Neural progenitor cell (in vitro differentiated cells): ENCODE measurements around the gene MYL7. TPM values are rescaled to one million over a fixed set of nuclear protein-coding genes. Genes with fewer than 3 reads are reported as not detected.

ENCODE experiments used
- DNase-seq: peaks from one replicate; pipeline ENCODE4 v3.0.0-alpha.2; 2016; ENCODE audit warnings: low spot score
- H2AFZ ChIP-seq: fragments of 200-600 bp; sonication (generic); replicated peaks from 2 replicates; pipeline ENCODE4 v1.6.1; 2016; ENCODE audit warnings: antibody characterized with exemption
- H3F3A ChIP-seq: fragments of 200-600 bp; sonication (generic); 2 replicates; pipeline ENCODE4 v1.6.1; 2016; ENCODE audit warnings: antibody characterized with exemption, low read depth
- H3K27ac ChIP-seq: fragments of 200-600 bp; sonication (generic); 2 replicates; pipeline ENCODE4 v1.5.1; 2016; ENCODE audit warnings: mild to moderate bottlenecking
- H3K27me3 ChIP-seq: fragments of 200-600 bp; sonication (generic); 2 replicates; pipeline ENCODE4 v1.6.1; 2016; ENCODE audit warnings: mild to moderate bottlenecking, moderate library complexity
- H3K36me3 ChIP-seq: fragments of 200-600 bp; sonication (generic); 2 replicates; pipeline ENCODE4 v1.5.1; 2016
- H3K4me1 ChIP-seq: fragments of 200-600 bp; sonication (generic); 2 replicates; pipeline ENCODE4 v1.6.1; 2016; ENCODE audit warnings: mixed run types
- H3K4me2 ChIP-seq: fragments of 200-600 bp; sonication (generic); 2 replicates; pipeline ENCODE4 v1.6.1; 2016
- H3K4me3 ChIP-seq: fragments of 200-600 bp; sonication (generic); 2 replicates; pipeline ENCODE4 v1.5.1; 2016
- H3K79me2 ChIP-seq: fragments of 200-600 bp; sonication (generic); 2 replicates; pipeline ENCODE4 v1.6.1; 2016; ENCODE audit warnings: low read depth
- H3K9ac ChIP-seq: fragments of 200-600 bp; sonication (generic); 2 replicates; pipeline ENCODE4 v1.6.1; 2016
- H3K9me3 ChIP-seq: fragments of 200-600 bp; sonication (generic); 2 replicates; pipeline ENCODE4 v1.5.1; 2016; ENCODE audit warnings: low read depth
- H4K20me1 ChIP-seq: fragments of 200-600 bp; sonication (generic); 2 replicates; pipeline ENCODE4 v1.6.1; 2016; ENCODE audit warnings: low read depth
- H3K27ac Mint-ChIP-seq: 3 replicates; pipeline ENCODE4 v1.8.0; 2021; ENCODE audit warnings: mixed read lengths
- H3K27me3 Mint-ChIP-seq: 2 replicates; pipeline ENCODE4 v1.8.0; 2022; ENCODE audit warnings: low read depth, mild to moderate bottlenecking, inconsistent platforms, moderate library complexity, mixed read lengths; ENCODE audit not compliant: insufficient read depth
- H3K36me3 Mint-ChIP-seq: 3 replicates; pipeline ENCODE4 v1.8.0; 2021; ENCODE audit warnings: mixed read lengths
- H3K4me1 Mint-ChIP-seq: 3 replicates; pipeline ENCODE4 v1.8.0; 2021; ENCODE audit warnings: mixed read lengths
- H3K4me3 Mint-ChIP-seq: 3 replicates; pipeline ENCODE4 v1.8.0; 2021; ENCODE audit warnings: mild to moderate bottlenecking, moderate library complexity, mixed read lengths
- H3K9me3 Mint-ChIP-seq: 3 replicates; pipeline ENCODE4 v1.8.0; 2020; ENCODE audit warnings: mixed read lengths
- EZH2 ChIP-seq: fragments of 200-600 bp; sonication (generic); IDR thresholded peaks from 2 replicates; pipeline ENCODE4 v1.6.1; 2017; ENCODE audit warnings: antibody characterized with exemption, mild to moderate bottlenecking, moderate library complexity
- EZH2phosphoT487 ChIP-seq: fragments of 200-600 bp; sonication (generic); IDR thresholded peaks from 2 replicates; pipeline ENCODE4 v1.6.1; 2017; ENCODE audit warnings: antibody characterized with exemption
- total RNA-seq: library from RNA; depleted of rRNA; stranded (reverse); fragments of >200 nt; gene quantifications from 2 replicates; pipeline ENCODE4 v1.2.3, GENCODE V29; 2015; ENCODE audit warnings: low replicate concordance
- TF ChIP-seq, protein P1 (sequence below): fragments of 200-600 bp; sonication (generic); IDR thresholded peaks from 2 replicates; pipeline ENCODE4 v1.5.1; 2017; ENCODE audit warnings: antibody characterized with exemption, mild to moderate bottlenecking

Gene MYL7
- total RNA-seq, 1 donor from 2014 or later: not detected

GRCh38 chr7:44148961-44149536 is 7.9 kb upstream of the MYL7 start:
- H3F3A ChIP-seq: peaks cover 8% of the 10 kb centered on the region
- no peaks in the 10 kb centered on the region for H3K9me3 Mint-ChIP-seq
- no peak for TF ChIP-seq EZH2
- TF ChIP-seq, protein P1, sequence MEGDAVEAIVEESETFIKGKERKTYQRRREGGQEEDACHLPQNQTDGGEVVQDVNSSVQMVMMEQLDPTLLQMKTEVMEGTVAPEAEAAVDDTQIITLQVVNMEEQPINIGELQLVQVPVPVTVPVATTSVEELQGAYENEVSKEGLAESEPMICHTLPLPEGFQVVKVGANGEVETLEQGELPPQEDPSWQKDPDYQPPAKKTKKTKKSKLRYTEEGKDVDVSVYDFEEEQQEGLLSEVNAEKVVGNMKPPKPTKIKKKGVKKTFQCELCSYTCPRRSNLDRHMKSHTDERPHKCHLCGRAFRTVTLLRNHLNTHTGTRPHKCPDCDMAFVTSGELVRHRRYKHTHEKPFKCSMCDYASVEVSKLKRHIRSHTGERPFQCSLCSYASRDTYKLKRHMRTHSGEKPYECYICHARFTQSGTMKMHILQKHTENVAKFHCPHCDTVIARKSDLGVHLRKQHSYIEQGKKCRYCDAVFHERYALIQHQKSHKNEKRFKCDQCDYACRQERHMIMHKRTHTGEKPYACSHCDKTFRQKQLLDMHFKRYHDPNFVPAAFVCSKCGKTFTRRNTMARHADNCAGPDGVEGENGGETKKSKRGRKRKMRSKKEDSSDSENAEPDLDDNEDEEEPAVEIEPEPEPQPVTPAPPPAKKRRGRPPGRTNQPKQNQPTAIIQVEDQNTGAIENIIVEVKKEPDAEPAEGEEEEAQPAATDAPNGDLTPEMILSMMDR: no peak
- no peaks in the 10 kb centered on the region for H3K9me3 ChIP-seq
- H4K20me1 ChIP-seq: no peaks in the 10 kb centered on the region
- no peak overlapping the region for H3K4me3 ChIP-seq
- H3K36me3 ChIP-seq: no peaks in the 10 kb centered on the region
- H3K9ac ChIP-seq: no peak overlapping the region
- H3K4me1 Mint-ChIP-seq: peaks cover 14% of the 10 kb centered on the region
- H3K4me2 ChIP-seq: no peak overlapping the region
- no peak overlapping the region for H3K4me3 Mint-ChIP-seq
- no peak overlapping the region for H2AFZ ChIP-seq
- no peak for DNase-seq
- peaks cover 33% of the 10 kb centered on the region for H3K27me3 ChIP-seq
- H3K79me2 ChIP-seq: no peaks in the 10 kb centered on the region
- H3K4me1 ChIP-seq: peaks cover 17% of the 10 kb centered on the region
- H3K27ac Mint-ChIP-seq: peak overlapping the region; percentile 67
- H3K27ac ChIP-seq: no peak overlapping the region
- no peaks in the 10 kb centered on the region for H3K36me3 Mint-ChIP-seq
- peaks cover 12% of the 10 kb centered on the region for H3K27me3 Mint-ChIP-seq

DNA sequence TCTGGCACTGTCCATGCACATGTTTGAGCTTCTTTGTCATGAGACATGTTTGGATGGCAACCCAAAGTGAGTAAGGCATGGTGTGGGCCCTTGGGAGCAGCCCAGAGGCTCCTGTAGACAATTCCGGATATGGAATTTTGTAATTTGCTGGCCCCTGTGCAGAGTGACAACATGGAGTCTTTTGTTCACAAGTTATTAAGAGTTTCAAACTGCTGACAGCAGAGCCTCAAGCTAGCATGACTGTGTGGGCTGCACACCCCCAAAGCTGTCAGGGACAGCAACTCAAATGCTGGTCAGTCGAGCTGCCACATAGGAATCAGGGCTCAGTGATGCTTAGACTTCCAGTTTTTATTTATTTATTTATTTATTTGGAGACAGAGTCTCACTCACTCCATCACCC is 7.0 kb upstream of the MYL7 start:
- H3K4me2 ChIP-seq: no peak overlapping the region
- no peak overlapping the region for H3K27ac ChIP-seq
- Mint-ChIP-seq H3K9me3 (no peaks in the 10 kb centered on the region), H3K36me3 (no peaks in the 10 kb centered on the region), H3K4me3 (no peak overlapping the region), H3K4me1 (peaks cover 14% of the 10 kb centered on the region), H3K27me3 (peaks cover 12% of the 10 kb centered on the region), H3K27ac (no peak overlapping the region)
- DNase-seq: no peak
- no peaks in the 10 kb centered on the region for H3K36me3 ChIP-seq
- no peaks in the 10 kb centered on the region for H3K9me3 ChIP-seq
- peak overlapping the region; percentile 45 for H2AFZ ChIP-seq
- no peak overlapping the region for H3K4me3 ChIP-seq
- H3K9ac ChIP-seq: no peak overlapping the region
- H3F3A ChIP-seq: peaks cover 8% of the 10 kb centered on the region
- no peaks in the 10 kb centered on the region for H3K79me2 ChIP-seq
- TF ChIP-seq, protein P1: no peak
- TF ChIP-seq EZH2 (no peak), EZH2phosphoT487 (no peak)
- peaks cover 17% of the 10 kb centered on the region for H3K4me1 ChIP-seq
- H3K27me3 ChIP-seq: peaks cover 41% of the 10 kb centered on the region
- H4K20me1 ChIP-seq: no peaks in the 10 kb centered on the region

DNA sequence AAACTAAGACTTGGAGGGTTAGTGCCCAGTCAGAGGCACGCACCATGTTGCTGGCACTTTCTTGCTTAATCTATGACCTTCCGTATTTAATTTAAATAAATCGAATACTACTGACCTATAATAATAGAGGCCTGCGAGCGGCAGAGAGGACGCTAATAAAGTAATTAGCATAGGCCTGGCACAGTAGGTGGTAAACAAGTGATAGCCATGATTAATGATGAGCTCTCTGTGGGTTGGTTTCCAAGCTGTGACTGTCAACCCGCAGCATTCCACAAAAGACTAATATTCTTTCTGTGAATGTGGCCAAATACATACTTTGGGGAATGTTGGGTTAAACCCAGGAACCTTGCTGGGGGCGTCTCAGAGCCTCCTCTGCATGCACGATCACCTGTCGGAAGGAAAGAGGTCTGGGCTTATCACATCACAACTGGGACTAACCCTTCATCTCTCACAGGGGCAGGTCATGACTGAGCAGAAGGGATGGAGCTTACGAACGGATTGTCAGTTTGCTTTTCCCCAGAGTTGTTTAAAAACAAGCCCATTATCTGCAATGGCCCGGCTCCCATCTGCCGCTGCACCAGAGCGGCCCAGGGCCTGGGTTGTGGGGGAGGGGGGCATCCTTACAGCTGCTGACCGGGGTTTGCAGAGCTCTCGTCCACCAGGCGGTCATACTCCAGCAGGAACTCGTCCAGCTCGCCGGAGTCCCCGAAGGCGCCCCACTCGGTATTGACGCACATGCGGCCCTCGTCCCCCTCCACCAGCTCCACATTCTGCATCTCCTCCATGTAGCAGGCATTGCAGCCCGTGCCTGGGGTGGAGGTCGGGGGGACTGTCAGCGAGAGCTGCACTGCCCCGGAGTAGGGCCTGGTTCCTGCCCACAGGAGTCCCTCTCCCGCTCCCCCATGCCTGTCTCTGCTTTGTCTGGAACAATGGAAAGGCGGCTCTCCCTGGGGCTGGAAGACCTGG is 6.2 kb upstream of the MYL7 start:
- peak overlapping the region; percentile 31 for H3K4me2 ChIP-seq
- H3F3A ChIP-seq: peaks cover 8% of the 10 kb centered on the region
- TF ChIP-seq EZH2 (no peak), EZH2phosphoT487 (no peak)
- TF ChIP-seq, protein P1: no peak
- Mint-ChIP-seq H3K4me3 (no peak overlapping the region), H3K27me3 (peaks cover 12% of the 10 kb centered on the region), H3K9me3 (no peaks in the 10 kb centered on the region), H3K36me3 (no peaks in the 10 kb centered on the region), H3K27ac (no peak overlapping the region), H3K4me1 (peaks cover 14% of the 10 kb centered on the region)
- no peak overlapping the region for H3K9ac ChIP-seq
- no peak overlapping the region for H3K4me3 ChIP-seq
- H3K9me3 ChIP-seq: no peaks in the 10 kb centered on the region
- no peaks in the 10 kb centered on the region for H3K79me2 ChIP-seq
- H4K20me1 ChIP-seq: no peaks in the 10 kb centered on the region
- H3K27me3 ChIP-seq: peaks cover 49% of the 10 kb centered on the region
- H3K27ac ChIP-seq: no peak overlapping the region
- H3K4me1 ChIP-seq: peaks cover 17% of the 10 kb centered on the region
- peak overlapping the region; percentile 45 for H2AFZ ChIP-seq
- DNase-seq: peak; percentile 22
- H3K36me3 ChIP-seq: no peaks in the 10 kb centered on the region
